ENCODE measurements around the gene CENPL.

- TF ChIP-seq CTCF (IDR thresholded peaks at IDR 0.05), result no peak
- TF ChIP-seq POLR2AphosphoS5 (IDR thresholded peaks at IDR 0.05; ENCODE audit: low read depth, low read length), result no peak
These were observed 44.7 kb downstream of the CENPL start for GRCh38 chr1:173779936-173780335.
